Left lung (tissue), 10 donors: ENCODE results near the gene BMERB1. TPM values are rescaled to one million over a fixed set of nuclear protein-coding genes. Genes with fewer than 3 reads are reported as not detected.
"Not testable (repeated sequence)": the region's sequence is repeated elsewhere in the genome, so short reads cannot be mapped to it uniquely, and the experiment has no call there.

Experiments
- ATAC-seq: fragments of 200-7000 bp; cut with Tn5 transposase; one replicate; pipeline ENCODE4 v1.9.1; 2020; ENCODE audit warnings: moderate library complexity
- DNase-seq, 4 donors: peaks; one replicate each; pipeline ENCODE4 v3.0.0-alpha.2; 2013 to 2020
- H3K27ac ChIP-seq, 2 donors: fragments of 200-600 bp; sonication (generic) in 1 of 2; one replicate each; pipeline versions ENCODE4 v1.5.0 to v1.8.0; 2020 to 2021
- H3K27me3 ChIP-seq, 2 donors: fragments of 200-600 bp; sonication (generic) in 1 of 2; one replicate each; pipeline versions ENCODE4 v1.5.0 to v1.8.0; 2020 to 2021
- H3K36me3 ChIP-seq, 2 donors: fragments of 200-600 bp; sonication (generic) in 1 of 2; one replicate each; pipeline versions ENCODE4 v1.5.0 to v1.8.0; 2020 to 2021
- H3K4me1 ChIP-seq, 2 donors: fragments of 200-600 bp; one replicate each; pipeline ENCODE4 v1.8.0; 2021
- H3K4me3 ChIP-seq, 2 donors: fragments of 200-600 bp; sonication (generic) in 1 of 2; one replicate each; pipeline versions ENCODE4 v1.5.0 to v1.8.0; 2020 to 2021; ENCODE audit warnings: mild to moderate bottlenecking in 1 of 2
- H3K9me3 ChIP-seq, 2 donors: fragments of 200-600 bp; sonication (generic) in 1 of 2; one replicate each; pipeline versions ENCODE4 v1.5.0 to v1.8.0; 2020 to 2021
- intact Hi-C, 2 donors: fragments of 100-400 bp; cut with DNase I; formaldehyde crosslinking; loops; one replicate each; pipeline versions ENCODE4 v1.11.2 to v1.14.2; 2022
- polyA plus RNA-seq, 6 donors: library from polyadenylated mRNA; unstranded; fragments of 120-200 nt; gene quantifications; one replicate each; pipeline ENCODE4 v1.2.1, GENCODE V29; 2013; ENCODE audit not compliant: insufficient read length in 6 of 6
- total RNA-seq, 2 donors: library from RNA; stranded (reverse); fragmentation: NEBNext Ultra II Directional; extraction: Animal tissue kit (Norgen Biotek cat#: 25700); gene quantifications; one replicate each; pipeline ENCODE4 v1.2.1, GENCODE V29; 2021
- TF ChIP-seq, protein P1 (sequence below), 2 donors: fragments of 200-600 bp; sonication (generic) in 1 of 2; IDR thresholded peaks; one replicate each; pipeline versions ENCODE4 v1.5.0 to v1.8.0; 2021; ENCODE audit warnings: antibody characterized with exemption in 2 of 2
- donor health status: DM: no; HTN: yes; CAD: no.
- donor health status: DM: no; HTN: no; CAD: no.

The BMERB1 gene
- total and polyA plus RNA-seq, 8 donors = 12.0 to 45.8 (median 38.4) TPM

DNA sequence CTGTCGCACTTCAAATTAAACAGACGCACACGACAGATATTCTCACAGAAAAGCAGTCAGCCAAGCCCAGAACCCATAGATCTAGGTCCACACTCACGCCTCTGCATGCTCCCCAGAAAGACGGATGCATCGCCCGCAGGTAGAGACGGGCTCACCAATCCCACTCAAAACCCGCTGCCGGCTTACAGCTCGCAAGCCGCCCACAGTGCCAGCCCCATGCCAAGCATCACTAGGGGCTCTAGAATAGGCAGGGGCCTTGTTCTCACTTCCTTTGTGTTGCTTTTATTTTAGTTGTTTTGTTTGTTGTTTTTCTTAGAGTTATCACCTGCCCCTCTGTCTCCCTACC lies 336 bp upstream of the BMERB1 start:
- Histone ChIP-seq H3K4me3 (peak overlapping the region; percentile 53 to 54), H3K9me3 (no peaks in the 10 kb centered on the region), H3K27ac (no peak overlapping the region), H3K4me1 (peaks cover 0 to 8% of the 10 kb centered on the region in 2 donors), H3K27me3 (peaks cover 9 to 42% of the 10 kb centered on the region in 2 donors), H3K36me3 (no peaks in the 10 kb centered on the region)
- intact Hi-C loops = no loop called here
- DNase-seq (no peak), ATAC-seq (no peak)
- TF ChIP-seq, protein P1, sequence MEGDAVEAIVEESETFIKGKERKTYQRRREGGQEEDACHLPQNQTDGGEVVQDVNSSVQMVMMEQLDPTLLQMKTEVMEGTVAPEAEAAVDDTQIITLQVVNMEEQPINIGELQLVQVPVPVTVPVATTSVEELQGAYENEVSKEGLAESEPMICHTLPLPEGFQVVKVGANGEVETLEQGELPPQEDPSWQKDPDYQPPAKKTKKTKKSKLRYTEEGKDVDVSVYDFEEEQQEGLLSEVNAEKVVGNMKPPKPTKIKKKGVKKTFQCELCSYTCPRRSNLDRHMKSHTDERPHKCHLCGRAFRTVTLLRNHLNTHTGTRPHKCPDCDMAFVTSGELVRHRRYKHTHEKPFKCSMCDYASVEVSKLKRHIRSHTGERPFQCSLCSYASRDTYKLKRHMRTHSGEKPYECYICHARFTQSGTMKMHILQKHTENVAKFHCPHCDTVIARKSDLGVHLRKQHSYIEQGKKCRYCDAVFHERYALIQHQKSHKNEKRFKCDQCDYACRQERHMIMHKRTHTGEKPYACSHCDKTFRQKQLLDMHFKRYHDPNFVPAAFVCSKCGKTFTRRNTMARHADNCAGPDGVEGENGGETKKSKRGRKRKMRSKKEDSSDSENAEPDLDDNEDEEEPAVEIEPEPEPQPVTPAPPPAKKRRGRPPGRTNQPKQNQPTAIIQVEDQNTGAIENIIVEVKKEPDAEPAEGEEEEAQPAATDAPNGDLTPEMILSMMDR (IDR thresholded peaks at IDR 0.05) = no peak

DNA sequence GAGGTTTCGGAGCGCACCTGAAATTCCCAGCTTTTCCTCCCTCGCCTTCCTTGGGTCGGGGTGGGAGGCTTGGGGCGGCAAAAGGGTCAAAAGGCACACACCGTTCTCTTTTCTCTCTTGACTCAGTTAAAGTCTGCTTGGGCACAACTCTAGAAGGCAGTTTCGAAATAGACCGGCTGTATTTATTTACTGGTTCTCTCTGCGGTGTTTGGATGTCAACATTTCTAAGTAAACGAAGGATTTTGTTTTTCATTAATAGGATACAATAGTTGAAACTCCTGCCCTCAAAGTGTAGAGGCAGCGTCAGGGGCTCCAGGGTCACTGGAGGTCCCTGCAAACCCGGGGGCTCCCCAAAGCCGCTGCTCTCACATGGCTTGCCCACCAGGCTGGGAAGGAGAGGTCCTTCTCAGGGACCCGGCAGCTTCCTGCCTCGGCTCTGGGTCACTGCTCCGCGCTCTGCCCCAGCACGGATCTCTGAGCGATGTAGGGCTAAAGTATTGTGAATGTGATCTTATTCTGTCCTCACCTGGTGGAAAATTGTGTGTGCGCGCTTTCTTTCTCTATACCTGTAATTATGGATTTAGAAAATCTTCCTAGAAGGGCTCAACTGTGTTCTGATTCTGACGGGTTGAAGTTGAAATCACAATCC lies 952 bp downstream of the BMERB1 start:
- intact Hi-C loops = no loop called here
- TF ChIP-seq, protein P1 (IDR thresholded peaks at IDR 0.05) = no peak
- no peaks in the 10 kb centered on the region for H3K9me3 ChIP-seq
- ATAC-seq = peak; percentile 14
- H3K36me3 ChIP-seq = no peaks in the 10 kb centered on the region
- peaks cover 9 to 42% of the 10 kb centered on the region in 2 donors for H3K27me3 ChIP-seq
- H3K4me1 ChIP-seq = peaks cover 0 to 8% of the 10 kb centered on the region in 2 donors
- H3K27ac ChIP-seq = no peak overlapping the region
- H3K4me3 ChIP-seq = peak overlapping the region; percentile 53 to 54
- DNase-seq = peak in 1 of 4 donors; percentile 10

DNA sequence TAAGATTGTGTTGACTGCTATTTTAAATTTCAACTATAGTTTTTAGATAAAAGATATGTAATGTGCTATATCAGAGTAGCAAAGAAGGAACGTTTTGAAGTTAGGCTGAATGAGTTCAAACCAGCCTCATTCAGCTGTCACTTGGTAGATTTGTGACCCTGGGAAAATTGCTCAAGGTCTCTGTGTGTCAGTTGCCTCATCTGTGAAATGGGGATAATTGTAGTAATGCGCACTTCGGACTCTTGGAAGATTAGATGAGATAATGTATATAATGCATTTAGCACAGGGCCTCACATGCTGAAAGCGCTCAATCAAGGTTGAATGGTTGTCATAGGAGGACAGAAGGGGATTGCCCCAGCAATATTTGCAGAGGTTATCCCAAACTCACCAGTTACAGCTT lies 4.7 kb downstream of the BMERB1 start:
- Histone ChIP-seq H3K36me3 (no peaks in the 10 kb centered on the region), H3K4me1 (peaks cover 0 to 8% of the 10 kb centered on the region in 2 donors), H3K4me3 (no peak overlapping the region), H3K27ac (no peak overlapping the region), H3K9me3 (no peaks in the 10 kb centered on the region), H3K27me3 (peaks cover 9 to 35% of the 10 kb centered on the region in 2 donors)
- TF ChIP-seq, protein P1 (IDR thresholded peaks at IDR 0.05) = no peak
- no peak for DNase-seq
- intact Hi-C loops = no loop called here
- ATAC-seq = no peak

DNA sequence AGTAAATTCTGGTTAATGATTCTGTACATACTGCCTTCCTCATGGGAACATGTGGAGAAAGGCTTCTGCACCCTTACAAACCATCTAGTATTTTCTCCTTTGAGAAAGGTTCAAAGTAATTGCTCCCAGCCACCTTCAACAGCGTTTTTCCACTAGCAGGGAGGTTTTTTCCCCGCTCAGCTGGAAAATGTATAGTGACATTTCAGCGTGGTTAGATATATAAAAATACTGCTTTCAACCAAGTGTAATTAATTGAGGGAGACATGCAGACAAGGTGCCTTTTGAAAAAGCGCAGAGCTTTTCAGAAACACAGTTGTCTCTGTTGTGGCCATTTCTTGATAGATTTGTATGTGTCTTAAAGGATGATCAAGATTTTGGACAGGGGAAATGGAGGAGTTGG lies 5.1 kb downstream of the BMERB1 start:
- H3K4me3 ChIP-seq = no peak overlapping the region
- intact Hi-C loops = no loop called here
- TF ChIP-seq, protein P1 (IDR thresholded peaks at IDR 0.05) = no peak
- DNase-seq (no peak), ATAC-seq (no peak)
- H3K36me3 ChIP-seq = no peaks in the 10 kb centered on the region
- no peaks in the 10 kb centered on the region for H3K9me3 ChIP-seq
- H3K27me3 ChIP-seq = peaks cover 9 to 31% of the 10 kb centered on the region in 2 donors
- no peak overlapping the region for H3K27ac ChIP-seq
- peaks cover 0 to 8% of the 10 kb centered on the region in 2 donors for H3K4me1 ChIP-seq

DNA sequence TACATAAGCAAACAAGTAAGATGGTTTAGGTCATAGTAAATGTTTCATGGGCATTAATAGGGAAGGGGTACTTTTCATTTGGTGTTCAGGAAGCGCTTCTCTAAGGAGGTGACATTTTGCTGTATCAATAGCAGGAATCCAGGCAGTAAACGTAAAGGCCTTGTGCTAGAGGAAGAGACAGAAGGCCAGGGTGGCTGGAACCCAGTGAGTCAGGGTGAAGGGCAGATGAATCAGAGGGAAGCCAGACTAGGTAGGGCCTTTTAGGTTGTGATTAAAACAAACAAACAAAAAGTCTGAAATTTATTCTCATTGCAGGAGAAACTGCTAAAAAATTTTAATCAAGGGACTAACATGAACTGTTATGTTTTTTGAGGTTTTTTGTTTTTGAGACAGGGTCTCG lies 6.5 kb downstream of the BMERB1 start:
- ATAC-seq = no peak

DNA sequence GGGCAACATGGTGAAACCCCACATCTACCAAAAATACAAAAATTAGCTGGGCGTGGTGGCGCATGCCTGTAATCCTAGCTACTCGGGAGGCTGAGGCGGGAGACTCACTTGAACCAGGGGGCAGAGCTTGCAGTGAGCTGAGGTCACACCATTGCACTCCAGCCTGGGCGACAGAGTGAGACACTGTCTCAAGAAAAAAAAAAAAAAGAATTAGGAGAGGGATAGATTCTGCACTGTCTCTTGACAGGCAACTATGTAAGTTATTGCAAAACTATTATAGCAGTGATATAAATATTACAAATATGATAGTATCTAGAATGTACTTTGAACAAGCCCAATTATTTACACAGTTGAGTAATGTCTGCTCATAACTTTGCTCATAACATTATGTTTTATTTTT lies 7.8 kb downstream of the BMERB1 start:
- not testable (repeated sequence) for H3K9me3 ChIP-seq, DNase-seq, H3K4me1 ChIP-seq, H3K4me3 ChIP-seq, H3K36me3 ChIP-seq, H3K27ac ChIP-seq, H3K27me3 ChIP-seq
- intact Hi-C loops = loop anchor here in 1 of 2 donors (10.0 kb wide), 1 partner anchor 53 kb away; no protein-coding TSS in a partner anchor
- ATAC-seq = peak; percentile 40

More for the DNA sequence above, 6.5 kb downstream of the BMERB1 start:
- Histone ChIP-seq H3K4me3 (no peak overlapping the region), H3K36me3 (no peaks in the 10 kb centered on the region), H3K27ac (no peak overlapping the region), H3K27me3 (peaks cover under 1 to 17% of the 10 kb centered on the region in 2 donors), H3K4me1 (no peaks in the 10 kb centered on the region), H3K9me3 (peaks cover 0 to 9% of the 10 kb centered on the region in 2 donors)
- no peak for DNase-seq
- intact Hi-C loops = loop anchor here in 1 of 2 donors (10.0 kb wide), 1 partner anchor 54 kb away; no protein-coding TSS in a partner anchor
- TF ChIP-seq, protein P1 (IDR thresholded peaks at IDR 0.05) = no peak
